ENCODE data around the gene WBP2.

DNA sequence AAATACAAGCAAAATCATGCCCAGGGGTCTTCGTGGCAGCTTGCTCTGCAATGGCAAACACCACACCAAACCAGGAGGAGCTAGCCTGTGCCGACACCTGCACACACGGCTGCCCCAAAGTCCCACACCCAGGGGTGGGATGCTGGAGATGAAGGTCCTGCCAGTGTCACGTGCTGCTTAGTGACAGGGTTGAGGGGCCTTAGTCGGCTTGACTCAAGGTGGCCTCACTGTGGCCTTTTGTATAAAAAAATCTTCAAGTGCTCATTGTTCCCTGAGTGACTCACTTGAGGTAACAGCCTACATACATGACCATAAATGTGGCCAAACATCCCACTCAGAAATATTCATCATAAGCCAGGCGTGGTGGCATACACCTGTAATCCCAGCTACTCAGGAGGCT, 34.3 kb upstream of the WBP2 start:
- TF ChIP-seq SUZ12 (IDR thresholded peaks at IDR 0.05; ENCODE audit: extremely low read depth, insufficient read depth, insufficient read length) (no peak), ZNF274 (IDR thresholded peaks at IDR 0.05; ENCODE audit: low read depth, low read length) (no peak), YY1 (IDR thresholded peaks at IDR 0.05; ENCODE audit: insufficient read depth, insufficient read length) (no peak)

All from NT2/D1 (cell line).